C4-2B (cell line): Measurements from ENCODE around the gene AUH.

ENCODE experiments used
- H3K27ac ChIP-seq: fragments of 450-650 bp; 2 replicates; pipeline ENCODE4 v1.5.1; 2017
- ZFX ChIP-seq: fragments of 450-650 bp; IDR thresholded peaks from 2 replicates; pipeline ENCODE4 v1.6.1; 2017
- TF ChIP-seq, protein P1 (sequence below): fragments of 450-650 bp; conservative IDR thresholded peaks from 2 replicates; pipeline ENCODE4 v1.5.1; 2017; ENCODE audit warnings: mild to moderate bottlenecking

Gene AUH

DNA sequence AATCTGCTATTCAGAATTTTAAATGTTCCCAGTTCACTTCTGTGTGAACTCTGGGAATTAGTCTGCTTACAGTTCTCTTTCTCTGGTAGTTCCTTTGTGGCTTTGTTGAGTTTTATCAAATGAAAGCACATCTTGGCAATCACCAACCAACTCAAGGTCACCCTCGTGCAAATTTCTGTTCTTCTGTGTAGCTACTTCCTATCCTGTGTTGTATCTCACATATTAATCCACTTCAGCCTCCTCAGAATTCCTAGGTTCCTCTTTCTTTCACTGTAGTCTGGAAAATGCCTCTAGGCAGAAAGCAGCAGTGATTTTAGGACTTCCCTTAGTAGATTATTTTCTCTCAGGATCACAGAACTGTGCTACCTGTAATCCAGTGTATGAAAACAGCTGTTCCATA is 100.3 kb downstream of the AUH start:
- no peak overlapping the region for H3K27ac ChIP-seq
- TF ChIP-seq, protein P1, sequence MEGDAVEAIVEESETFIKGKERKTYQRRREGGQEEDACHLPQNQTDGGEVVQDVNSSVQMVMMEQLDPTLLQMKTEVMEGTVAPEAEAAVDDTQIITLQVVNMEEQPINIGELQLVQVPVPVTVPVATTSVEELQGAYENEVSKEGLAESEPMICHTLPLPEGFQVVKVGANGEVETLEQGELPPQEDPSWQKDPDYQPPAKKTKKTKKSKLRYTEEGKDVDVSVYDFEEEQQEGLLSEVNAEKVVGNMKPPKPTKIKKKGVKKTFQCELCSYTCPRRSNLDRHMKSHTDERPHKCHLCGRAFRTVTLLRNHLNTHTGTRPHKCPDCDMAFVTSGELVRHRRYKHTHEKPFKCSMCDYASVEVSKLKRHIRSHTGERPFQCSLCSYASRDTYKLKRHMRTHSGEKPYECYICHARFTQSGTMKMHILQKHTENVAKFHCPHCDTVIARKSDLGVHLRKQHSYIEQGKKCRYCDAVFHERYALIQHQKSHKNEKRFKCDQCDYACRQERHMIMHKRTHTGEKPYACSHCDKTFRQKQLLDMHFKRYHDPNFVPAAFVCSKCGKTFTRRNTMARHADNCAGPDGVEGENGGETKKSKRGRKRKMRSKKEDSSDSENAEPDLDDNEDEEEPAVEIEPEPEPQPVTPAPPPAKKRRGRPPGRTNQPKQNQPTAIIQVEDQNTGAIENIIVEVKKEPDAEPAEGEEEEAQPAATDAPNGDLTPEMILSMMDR, result no peak
- TF ChIP-seq ZFX, result no peak

DNA sequence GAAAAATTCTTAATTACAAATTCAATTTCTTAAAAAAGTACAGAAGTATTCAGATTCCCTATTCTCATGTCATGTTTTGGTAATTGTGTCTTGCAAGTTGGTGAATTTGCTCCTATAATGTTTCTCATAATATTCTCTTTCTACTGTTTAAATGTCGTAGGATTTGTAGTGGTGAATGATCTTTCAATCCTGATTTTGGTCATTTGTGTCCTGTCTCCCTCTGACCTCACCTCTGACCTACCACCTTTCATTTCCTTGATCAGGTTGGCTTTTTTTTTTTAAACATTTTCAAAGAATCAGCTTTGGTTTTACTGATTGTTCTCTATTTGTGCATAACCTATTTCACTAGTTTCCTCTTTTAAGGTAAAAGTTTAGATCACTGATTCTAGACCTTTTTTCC is 102.6 kb downstream of the AUH start:
- H3K27ac ChIP-seq, result no peak overlapping the region
- no peak for TF ChIP-seq ZFX
- TF ChIP-seq, protein P1, result no peak

DNA sequence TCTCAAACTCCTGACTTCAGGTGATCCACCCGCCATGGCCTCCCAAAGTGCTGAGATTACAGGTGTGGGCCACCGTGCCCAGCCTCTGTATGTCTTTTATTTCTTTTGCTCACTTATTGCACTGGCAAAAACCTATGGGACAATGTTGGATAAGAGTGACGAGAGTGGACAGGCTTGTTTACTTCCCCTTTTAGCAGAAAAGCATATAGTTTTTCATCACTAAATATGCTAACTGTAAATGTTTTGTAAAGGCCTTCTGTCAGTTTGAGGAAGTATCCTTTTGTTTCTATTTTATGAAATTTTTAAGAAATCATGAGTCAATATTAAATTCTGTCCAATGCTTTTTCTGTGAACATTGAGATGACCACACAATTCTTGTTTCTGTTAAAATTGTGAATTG is 103.3 kb downstream of the AUH start:
- no peak overlapping the region for H3K27ac ChIP-seq
- TF ChIP-seq ZFX, result no peak
- TF ChIP-seq, protein P1, result no peak

DNA sequence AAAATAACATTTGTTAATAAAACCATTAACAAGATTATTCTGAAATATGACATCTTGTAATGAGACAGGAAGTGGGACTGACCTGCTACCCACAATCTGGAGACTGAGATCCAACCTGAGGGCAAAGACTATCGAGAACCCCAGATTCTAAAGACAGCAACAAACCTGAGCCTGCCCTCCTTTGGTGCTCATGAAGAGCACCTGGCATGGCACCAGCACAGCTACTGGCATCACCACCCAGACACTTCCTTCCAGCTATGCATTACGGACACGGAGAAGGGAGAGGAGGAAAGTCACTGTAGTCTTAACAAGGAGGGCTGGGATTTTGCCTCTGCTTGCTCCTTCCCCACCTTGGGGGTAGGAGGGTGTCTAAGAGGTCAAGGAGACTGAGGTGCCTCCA is 105.5 kb downstream of the AUH start:
- H3K27ac ChIP-seq, result no peak overlapping the region
- no peak for TF ChIP-seq ZFX
- TF ChIP-seq, protein P1, result no peak

DNA sequence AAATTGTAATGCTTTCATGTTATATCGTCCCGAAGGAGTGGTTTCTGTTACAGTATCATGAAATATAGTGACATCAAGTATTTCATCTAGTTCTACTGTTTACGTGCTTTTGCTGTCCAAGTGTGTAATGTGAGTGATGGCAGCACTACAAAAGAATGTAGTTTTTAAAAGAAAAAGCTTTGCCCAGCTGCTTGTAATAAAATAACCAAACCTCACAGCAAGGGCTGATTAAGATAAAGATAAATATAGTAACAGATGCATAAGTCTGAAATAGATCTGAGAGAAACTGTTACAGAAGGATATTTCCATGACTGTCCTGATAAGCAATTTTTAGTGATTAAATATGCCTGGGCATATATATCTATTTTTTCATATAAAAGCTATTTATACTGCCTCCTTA is 106.4 kb downstream of the AUH start:
- TF ChIP-seq ZFX, result no peak
- TF ChIP-seq, protein P1, result no peak
- H3K27ac ChIP-seq, result no peak overlapping the region

DNA sequence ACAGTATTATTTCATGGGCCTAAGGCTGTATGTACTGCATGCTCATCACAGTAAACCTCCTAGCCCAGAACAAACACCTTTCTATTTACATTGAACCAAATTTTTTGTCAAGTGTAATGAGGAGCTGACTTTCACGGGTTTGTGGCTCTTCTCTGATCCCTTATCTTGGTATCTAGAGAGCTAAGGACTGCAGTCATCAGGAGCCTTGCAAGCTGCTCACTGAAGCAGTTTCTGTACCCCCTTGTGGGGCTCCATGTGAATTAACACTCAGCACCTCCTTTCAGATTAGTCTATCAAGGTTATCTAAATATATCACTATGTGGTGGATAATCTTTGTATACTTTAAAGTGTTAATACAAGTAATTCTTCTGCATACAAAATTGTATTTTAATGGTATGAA is 108.2 kb downstream of the AUH start:
- no peak overlapping the region for H3K27ac ChIP-seq
- TF ChIP-seq ZFX, result no peak
- TF ChIP-seq, protein P1, result no peak

DNA sequence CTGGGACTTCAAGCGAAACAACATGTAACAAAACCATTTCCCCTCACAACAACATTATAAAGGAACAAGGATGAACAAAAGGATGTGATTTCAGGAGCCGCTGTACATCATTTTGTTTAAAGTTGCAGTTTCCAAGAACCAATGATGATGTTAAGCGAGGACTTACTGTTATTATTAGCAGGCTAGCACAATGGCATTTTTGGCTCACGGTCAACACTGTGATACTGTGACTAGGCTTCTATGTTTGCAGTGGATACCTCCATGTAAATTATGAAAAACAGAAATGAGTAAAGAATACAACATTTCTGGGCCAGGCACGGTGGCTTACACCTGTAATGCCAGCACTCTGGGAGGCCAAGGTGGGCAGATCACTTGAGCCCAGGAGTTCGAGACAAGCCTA is 113.0 kb downstream of the AUH start:
- no peak overlapping the region for H3K27ac ChIP-seq
- TF ChIP-seq, protein P1, result no peak
- TF ChIP-seq ZFX, result no peak
